AG10803 (cell line): ENCODE measurements around the gene MESP1.
"Not testable (repeated sequence)": the region's sequence is repeated elsewhere in the genome, so short reads cannot be mapped to it uniquely, and the experiment has no call there.

Experiments
- DNase-seq: peaks from one replicate; pipeline ENCODE4 v3.0.0; 2010; ENCODE audit warnings: low read depth
- H3K4me3 ChIP-seq: 2 replicates; pipeline ENCODE4 v1.5.1; 2011; ENCODE audit warnings: mild to moderate bottlenecking, low read length, control low read depth
- CTCF ChIP-seq: conservative IDR thresholded peaks from 2 replicates; pipeline ENCODE4 v1.5.1; 2011; ENCODE audit warnings: mild to moderate bottlenecking, low read length, control low read depth, inconsistent platforms

The MESP1 gene

GRCh38 chr15:89792106-89792805 lies 41.2 kb upstream of the MESP1 start:
- H3K4me3 ChIP-seq = no peak overlapping the region
- DNase-seq = no peak
- TF ChIP-seq CTCF = no peak

- H3K4me3 ChIP-seq = no peak overlapping the region
- no peak for TF ChIP-seq CTCF
- no peak for DNase-seq
Observed at GRCh38 chr15:89790661-89791060, 39.6 kb upstream of the MESP1 start.

- no peak for TF ChIP-seq CTCF
- no peak overlapping the region for H3K4me3 ChIP-seq
- DNase-seq = no peak
Observed at GRCh38 chr15:89790206-89790605, 39.2 kb upstream of the MESP1 start.

GRCh38 chr15:89788585-89788984 lies 37.5 kb upstream of the MESP1 start:
- not testable (repeated sequence) for DNase-seq, H3K4me3 ChIP-seq

GRCh38 chr15:89787944-89788343 lies 36.9 kb upstream of the MESP1 start:
- no peak for DNase-seq
- TF ChIP-seq CTCF = no peak
- H3K4me3 ChIP-seq = no peak overlapping the region

- H3K4me3 ChIP-seq = no peak overlapping the region
Observed at GRCh38 chr15:89785774-89786140, 34.7 kb upstream of the MESP1 start.

GRCh38 chr15:89785064-89785773 lies 34.2 kb upstream of the MESP1 start:
- no peak for DNase-seq
- H3K4me3 ChIP-seq = no peak overlapping the region
- TF ChIP-seq CTCF = no peak

More at GRCh38 chr15:89785774-89786140, 34.7 kb upstream of the MESP1 start:
- peak; percentile 65 for DNase-seq
- TF ChIP-seq CTCF = no peak
